ENCODE results near the gene ZYG11A. TPM values are rescaled to one million over a fixed set of nuclear protein-coding genes. Genes with fewer than 3 reads are reported as not detected.
"Not testable (repeated sequence)": the region's sequence is repeated elsewhere in the genome, so short reads cannot be mapped to it uniquely, and the experiment has no call there.

Gene ZYG11A
- total RNA-seq: 0.44 TPM

- peak; percentile 90 for ATAC-seq
Observed at GRCh38 chr1:52842643-52843310, at the start of gene ZYG11A. TSS of gene ZYG11A (plus strand) at chr1:52842760. CDS start at chr1:52842884, 124 bp downstream.

GRCh38 chr1:52793717-52794116 is 48.8 kb upstream of the ZYG11A start:
- not testable (repeated sequence) for ATAC-seq

- no peak for ATAC-seq
Observed at GRCh38 chr1:52795464-52795863, 47.1 kb upstream of the ZYG11A start.

- ATAC-seq: no peak
Observed at GRCh38 chr1:52798331-52798730, 44.2 kb upstream of the ZYG11A start.

GRCh38 chr1:52801011-52801410 is 41.5 kb upstream of the ZYG11A start:
- ATAC-seq: no peak

GRCh38 chr1:52804083-52804482 is 38.5 kb upstream of the ZYG11A start:
- ATAC-seq: not testable (repeated sequence)

- ATAC-seq: no peak
Observed at GRCh38 chr1:52814465-52814864, 28.1 kb upstream of the ZYG11A start.

GRCh38 chr1:52820830-52821229 is 21.7 kb upstream of the ZYG11A start:
- ATAC-seq: not testable (repeated sequence)

GRCh38 chr1:52825868-52826267 is 16.7 kb upstream of the ZYG11A start:
- no peak for ATAC-seq

GRCh38 chr1:52834798-52835197 is 7.8 kb upstream of the ZYG11A start:
- ATAC-seq: no peak

- ATAC-seq: no peak
Observed at GRCh38 chr1:52836035-52836434, 6.5 kb upstream of the ZYG11A start.

GRCh38 chr1:52839175-52839574 is 3.4 kb upstream of the ZYG11A start:
- not testable (repeated sequence) for ATAC-seq

GRCh38 chr1:52845119-52845518 is 2.6 kb downstream of the ZYG11A start:
- not testable (repeated sequence) for ATAC-seq

- ATAC-seq: no peak
Observed at GRCh38 chr1:52848423-52848822, 5.9 kb downstream of the ZYG11A start.

GRCh38 chr1:52850951-52851350 is 8.4 kb downstream of the ZYG11A start:
- ATAC-seq: no peak

- ATAC-seq: no peak
Observed at GRCh38 chr1:52852854-52853253, 10.3 kb downstream of the ZYG11A start.

GRCh38 chr1:52855584-52855983 is 13.0 kb downstream of the ZYG11A start:
- ATAC-seq: no peak

- no peak for ATAC-seq
Observed at GRCh38 chr1:52856026-52856425, 13.5 kb downstream of the ZYG11A start.

GRCh38 chr1:52857443-52857842 is 14.9 kb downstream of the ZYG11A start:
- ATAC-seq: no peak

- ATAC-seq: no peak
Observed at GRCh38 chr1:52862666-52863458, 20.3 kb downstream of the ZYG11A start.

GRCh38 chr1:52867087-52867863 is 24.7 kb downstream of the ZYG11A start:
- ATAC-seq: peak; percentile 29

GRCh38 chr1:52869727-52870126 is 27.2 kb downstream of the ZYG11A start:
- ATAC-seq: not testable (repeated sequence)

- no peak for ATAC-seq
Observed at GRCh38 chr1:52876843-52877242, 34.3 kb downstream of the ZYG11A start.

All from esophagus mucosa (tissue), 1 donor.